Mammary epithelial cell (primary cell): ENCODE measurements around the gene MORN2.

Experiments used
- CTCF ChIP-seq, 2 donors: IDR thresholded peaks in 1 of 2; conservative IDR thresholded peaks in 1 of 2; 2 replicates each; pipeline ENCODE4 v1.5.1; 2011 to 2012; ENCODE audit warnings: inconsistent platforms in 2 of 2, low read length in 2 of 2, mild to moderate bottlenecking in 2 of 2, control low read depth in 1 of 2, low read depth in 1 of 2; ENCODE audit not compliant: insufficient read depth in 1 of 2; ENCODE audit errors: extremely low read depth in 1 of 2
- EZH2 ChIP-seq: IDR thresholded peaks from 2 replicates; pipeline ENCODE4 v1.6.1; 2012; ENCODE audit warnings: low read length, inconsistent platforms, borderline replicate concordance

- TF ChIP-seq EZH2 (no peak), CTCF (conservative IDR thresholded peaks at IDR 0.05 in 1 of 2, IDR thresholded peaks at IDR 0.05 in 1 of 2; ENCODE audit: extremely low read depth in 1 of 2, insufficient read depth in 1 of 2, low read depth in 1 of 2, low read length in 2 of 2) (no peak)
These were observed 8.9 kb upstream of the MORN2 start for GRCh38 chr2:38866773-38867443.
